ENCODE measurements around the gene RPL18.

Gene RPL18

GRCh38 chr19:48633148-48634035, 14.4 kb upstream of the RPL18 start:
- Histone ChIP-seq H3K27ac (ENCODE audit: extremely low read depth, low read depth, low read length) (peak overlapping the region; percentile 86; the same call in 1 of the 2 replicates), H3K4me1 (ENCODE audit: control insufficient read depth, insufficient read depth, low read length) (peaks cover 23% of the 10 kb centered on the region), H3K9me3 (ENCODE audit: control insufficient read depth, insufficient read depth, low read depth, low read length) (no peaks in the 10 kb centered on the region), H3K4me3 (ENCODE audit: low read depth, low read length) (no peak overlapping the region), H3K36me3 (ENCODE audit: control insufficient read depth in 2 of 2, insufficient read depth in 1 of 2, low read length in 2 of 2) (peaks cover 8 to 39% of the 10 kb centered on the region in 2 experiments; a peak in 2 of 3 replicates)
- POLR2A ChIA-PET: interaction anchor here (0.6 to 8.1 kb wide), 7 partner anchors 9 to 422 kb away, joined by 3 to 97 read pairs (median 14); partner anchors contain the start of genes CA11, FAM83E, PPP1R15A and RPL18
- CTCF ChIA-PET: interaction anchor here (0.6 to 1.6 kb wide), 5 partner anchors 12 to 161 kb away, joined by 3 to 4 read pairs (median 4); partner anchors contain the start of gene CA11
- 0 out of 2 replicates have a peak, but pooled peaks have one; percentile 4 for TF ChIP-seq ZBTB17 (tag by site-specific recombination; IDR thresholded peaks at IDR 0.05)
- no peak for TF ChIP-seq HOXC10 (CRISPR knock-in tag; IDR thresholded peaks at IDR 0.05)
- no peak for TF ChIP-seq AEBP2 (tag by site-specific recombination; IDR thresholded peaks at IDR 0.05; ENCODE audit: borderline replicate concordance)
- no peak for TF ChIP-seq ZNF624 (tag by site-specific recombination; IDR thresholded peaks at IDR 0.05)
- TF ChIP-seq ZNF837 (tag by site-specific recombination; IDR thresholded peaks at IDR 0.05): no peak
- no peak for TF ChIP-seq ZNF362 (tag by site-specific recombination; IDR thresholded peaks at IDR 0.05)

GRCh38 chr19:48632692-48633147, 13.7 kb upstream of the RPL18 start:
- ChIA-PET CTCF (interaction anchor here (0.6 to 1.6 kb wide), 2 partner anchors 13 to 162 kb away, joined by 4 read pairs; partner anchors contain the start of gene CA11), POLR2A (interaction anchor here (0.9 to 8.1 kb wide), 6 partner anchors 9 to 423 kb away, joined by 3 to 97 read pairs (median 16); partner anchors contain the start of genes CA11, FAM83E, RPL18 and SPHK2)
- Histone ChIP-seq H3K27ac (ENCODE audit: extremely low read depth, low read depth, low read length) (0 out of 2 replicates have a peak overlapping the region, but pooled peaks have one; percentile 14), H3K4me1 (ENCODE audit: control insufficient read depth, insufficient read depth, low read length) (peaks cover 23% of the 10 kb centered on the region), H3K36me3 (ENCODE audit: control insufficient read depth in 2 of 2, insufficient read depth in 1 of 2, low read length in 2 of 2) (peaks cover 8 to 41% of the 10 kb centered on the region in 2 experiments; a peak in 2 of 3 replicates), H3K9me3 (ENCODE audit: control insufficient read depth, insufficient read depth, low read depth, low read length) (no peaks in the 10 kb centered on the region), H3K4me3 (ENCODE audit: low read depth, low read length) (no peak overlapping the region)
- TF ChIP-seq INSM2 (tag by site-specific recombination; IDR thresholded peaks at IDR 0.05): no peak
- TF ChIP-seq ZSCAN18 (tag by site-specific recombination; IDR thresholded peaks at IDR 0.05): no peak
- peak; percentile 26; the same call in 1 of the 2 replicates for TF ChIP-seq SCRT2 (tag by site-specific recombination; IDR thresholded peaks at IDR 0.05)
- no peak for TF ChIP-seq ZNF768 (tag by site-specific recombination; IDR thresholded peaks at IDR 0.05)
- peak; percentile 45; the same call in 1 of the 2 replicates for TF ChIP-seq GLIS1 (tag by site-specific recombination; IDR thresholded peaks at IDR 0.05)
- TF ChIP-seq PBX3 (CRISPR knock-in tag; IDR thresholded peaks at IDR 0.05): no peak
- peak; percentile 66; the same call in 1 of the 2 replicates for TF ChIP-seq ZBTB17 (tag by site-specific recombination; IDR thresholded peaks at IDR 0.05)
- no peak for TF ChIP-seq TRIM28 (IDR thresholded peaks at IDR 0.05; ENCODE audit: borderline replicate concordance, low read length)
- no peak for TF ChIP-seq AEBP2 (tag by site-specific recombination; IDR thresholded peaks at IDR 0.05; ENCODE audit: borderline replicate concordance)
- peak; percentile 27; the same call in 1 of the 2 replicates for TF ChIP-seq PRDM10 (tag by site-specific recombination; IDR thresholded peaks at IDR 0.05)

All from HEK293 (cell line).